ENCODE results near the gene EREG.
"Not testable (repeated sequence)": the region's sequence is repeated elsewhere in the genome, so short reads cannot be mapped to it uniquely, and the experiment has no call there.

Gene EREG

GRCh38 chr4:74364652-74365491, at the start of gene EREG:
TSS of gene EREG (plus strand) at chr4:74365145. CDS start at chr4:74365309, 164 bp downstream.
- ATAC-seq = peak; percentile 20 to 35

- no peak for ATAC-seq
Observed at GRCh38 chr4:74315376-74315775, 49.6 kb upstream of the EREG start.

- ATAC-seq = no peak
Observed at GRCh38 chr4:74316397-74316796, 48.5 kb upstream of the EREG start.

GRCh38 chr4:74317616-74318246, 47.2 kb upstream of the EREG start:
- no peak for ATAC-seq

GRCh38 chr4:74318276-74318675, 46.7 kb upstream of the EREG start:
- ATAC-seq = no peak

- no peak for ATAC-seq
Observed at GRCh38 chr4:74319470-74319869, 45.5 kb upstream of the EREG start.

GRCh38 chr4:74320559-74321118, 44.3 kb upstream of the EREG start:
- ATAC-seq = peak; percentile 41 to 49

- ATAC-seq = no peak
Observed at GRCh38 chr4:74322301-74322700, 42.6 kb upstream of the EREG start.

- no peak for ATAC-seq
Observed at GRCh38 chr4:74323663-74324062, 41.3 kb upstream of the EREG start.

GRCh38 chr4:74324262-74324661, 40.7 kb upstream of the EREG start:
- ATAC-seq = no peak

- ATAC-seq = no peak
Observed at GRCh38 chr4:74325886-74326285, 39.1 kb upstream of the EREG start.

GRCh38 chr4:74327762-74328161, 37.2 kb upstream of the EREG start:
- no peak for ATAC-seq

- no peak for ATAC-seq
Observed at GRCh38 chr4:74328501-74328900, 36.4 kb upstream of the EREG start.

GRCh38 chr4:74329307-74329706, 35.6 kb upstream of the EREG start:
- ATAC-seq = no peak

- ATAC-seq = no peak
Observed at GRCh38 chr4:74330295-74330750, 34.6 kb upstream of the EREG start.

GRCh38 chr4:74331252-74331651, 33.7 kb upstream of the EREG start:
- ATAC-seq = no peak

- no peak for ATAC-seq
Observed at GRCh38 chr4:74331944-74332343, 33.0 kb upstream of the EREG start.

- no peak for ATAC-seq
Observed at GRCh38 chr4:74334636-74335035, 30.3 kb upstream of the EREG start.

- ATAC-seq = no peak
Observed at GRCh38 chr4:74335341-74336021, 29.5 kb upstream of the EREG start.

- ATAC-seq = no peak
Observed at GRCh38 chr4:74338792-74339333, 26.1 kb upstream of the EREG start.

GRCh38 chr4:74339501-74339900, 25.4 kb upstream of the EREG start:
- ATAC-seq = no peak

- ATAC-seq = not testable (repeated sequence)
Observed at GRCh38 chr4:74340421-74340820, 24.5 kb upstream of the EREG start.

- no peak for ATAC-seq
Observed at GRCh38 chr4:74344031-74344430, 20.9 kb upstream of the EREG start.

All from activated CD4-positive, CD25-positive, alpha-beta regulatory T cell treated with anti-CD3 and anti-CD28 coated beads, Interleukin-2, amount 50 U/mL, for 24 hours (primary cell).